MM.1S (cell line): ENCODE results near the gene PTGER3.

Experiments
- EZH2 ChIP-seq: fragments of 300-600 bp; sonication (generic); optimal IDR thresholded peaks from 2 replicates; pipeline ENCODE3; 2017; ENCODE audit warnings: low read depth, mild to moderate bottlenecking, antibody characterized with exemption, low read length, mixed read lengths
- TF ChIP-seq, protein P1 (sequence below): fragments of 300-600 bp; sonication (generic); IDR thresholded peaks from 2 replicates; pipeline ENCODE4 v1.5.1; 2016; ENCODE audit warnings: antibody characterized with exemption, low read length, mixed read lengths

DNA sequence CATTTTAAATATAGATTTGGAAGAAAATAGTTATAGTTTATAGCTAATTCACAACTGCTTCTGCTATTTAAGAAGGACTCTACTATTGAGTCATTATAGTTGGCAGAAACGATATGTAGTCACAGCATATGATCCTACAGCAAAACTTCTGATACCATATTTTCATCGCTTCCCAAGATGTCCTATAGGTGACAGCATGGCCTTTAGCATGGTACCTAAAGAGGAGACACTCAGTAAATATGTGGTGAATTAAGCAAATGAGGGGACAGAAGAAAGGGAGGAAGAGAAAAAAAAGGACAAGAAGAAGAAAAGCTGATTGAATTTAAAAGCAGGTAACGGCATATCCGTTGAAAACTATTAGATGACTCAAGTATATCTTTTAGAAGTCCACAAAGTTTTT, 77.2 kb downstream of the PTGER3 start:
- TF ChIP-seq, protein P1, sequence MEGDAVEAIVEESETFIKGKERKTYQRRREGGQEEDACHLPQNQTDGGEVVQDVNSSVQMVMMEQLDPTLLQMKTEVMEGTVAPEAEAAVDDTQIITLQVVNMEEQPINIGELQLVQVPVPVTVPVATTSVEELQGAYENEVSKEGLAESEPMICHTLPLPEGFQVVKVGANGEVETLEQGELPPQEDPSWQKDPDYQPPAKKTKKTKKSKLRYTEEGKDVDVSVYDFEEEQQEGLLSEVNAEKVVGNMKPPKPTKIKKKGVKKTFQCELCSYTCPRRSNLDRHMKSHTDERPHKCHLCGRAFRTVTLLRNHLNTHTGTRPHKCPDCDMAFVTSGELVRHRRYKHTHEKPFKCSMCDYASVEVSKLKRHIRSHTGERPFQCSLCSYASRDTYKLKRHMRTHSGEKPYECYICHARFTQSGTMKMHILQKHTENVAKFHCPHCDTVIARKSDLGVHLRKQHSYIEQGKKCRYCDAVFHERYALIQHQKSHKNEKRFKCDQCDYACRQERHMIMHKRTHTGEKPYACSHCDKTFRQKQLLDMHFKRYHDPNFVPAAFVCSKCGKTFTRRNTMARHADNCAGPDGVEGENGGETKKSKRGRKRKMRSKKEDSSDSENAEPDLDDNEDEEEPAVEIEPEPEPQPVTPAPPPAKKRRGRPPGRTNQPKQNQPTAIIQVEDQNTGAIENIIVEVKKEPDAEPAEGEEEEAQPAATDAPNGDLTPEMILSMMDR = no peak
- TF ChIP-seq EZH2 = no peak
